GM12878 (cell line): ENCODE data around the gene THOC6. TPM values are rescaled to one million over a fixed set of nuclear protein-coding genes. Genes with fewer than 3 reads are reported as not detected.

Experiments
- ATAC-seq: fragments of 200-7000 bp; cut with Tn5 transposase; 3 replicates; pipeline ENCODE4 v1.9.1; 2020; ENCODE audit warnings: mild to moderate bottlenecking, moderate library complexity
- BruUV-seq: library from RNA; stranded (reverse); fragments of 400-500 nt; replicated peaks from 2 replicates; lab custom pipeline; 2021; lab: Mats Ljungman, UMichigan
- CTCF ChIA-PET: fragments of 300-600 bp; sonication (Branson Sonifier 250); formaldehyde crosslinking; extraction: SDS; loops from one replicate; lab custom pipeline; 2021; ENCODE audit warnings: inconsistent platforms; lab: Yijun Ruan, JAX
- POLR2A ChIA-PET: fragments of 350-600 bp; formaldehyde crosslinking; extraction: SDS; loops from one replicate; lab custom pipeline; 2021; ENCODE audit warnings: inconsistent platforms; lab: Charles Lee
- RAD21 ChIA-PET: fragments of 300-600 bp; sonication (Branson Sonifier 250); formaldehyde crosslinking; loops from one replicate; lab custom pipeline; 2023; ENCODE audit warnings: antibody characterized with exemption; ENCODE audit not compliant: unreplicated experiment; lab: Charles Lee
- SMC1A ChIA-PET: fragments of 300-600 bp; sonication (Branson Sonifier 250); formaldehyde crosslinking; loops from one replicate; lab custom pipeline; 2023; ENCODE audit not compliant: unreplicated experiment, uncharacterized antibody; lab: Charles Lee
- DNase-seq: peaks from one replicate; pipeline ENCODE4 v3.0.0-alpha.2; 2011; ENCODE audit warnings: low read depth, low spot score
- FAIRE-seq: peaks from 3 replicates; lab custom pipeline; 2011; peaks lifted over from hg19 to GRCh38; lab: Jason Lieb, UNC
- H2AFZ ChIP-seq: 2 replicates; pipeline ENCODE4 v1.6.0; 2011; ENCODE audit warnings: low read depth, low read length, control low read depth; ENCODE audit not compliant: control insufficient read depth
- H3K27ac ChIP-seq: 2 replicates; pipeline ENCODE4 v1.5.1; 2011; ENCODE audit warnings: control low read depth; ENCODE audit not compliant: control insufficient read depth, insufficient read depth
- H3K27me3 ChIP-seq, 2 experiments: replicated peaks in 1 of 2; 2 replicates each; pipeline versions ENCODE4 v1.6.0 to v1.6.1; 2011; ENCODE audit warnings: low read length in 1 of 2; ENCODE audit not compliant: control insufficient read depth in 2 of 2, insufficient read depth in 2 of 2
- H3K36me3 ChIP-seq, 2 experiments: 2 replicates each; pipeline ENCODE4 v1.5.1; 2011; ENCODE audit warnings: low read length in 1 of 2; ENCODE audit not compliant: control insufficient read depth in 2 of 2, insufficient read depth in 2 of 2
- H3K4me1 ChIP-seq: 2 replicates; pipeline ENCODE4 v1.6.1; 2011; ENCODE audit warnings: mild to moderate bottlenecking, low read length, moderate library complexity, mixed read lengths; ENCODE audit not compliant: control insufficient read depth, insufficient read depth
- H3K4me2 ChIP-seq: 2 replicates; pipeline ENCODE4 v1.6.0; 2011; ENCODE audit warnings: control low read depth; ENCODE audit not compliant: control insufficient read depth, insufficient read depth
- H3K4me3 ChIP-seq: fragments of 200-600 bp; sonication (generic); 2 replicates; pipeline ENCODE4 v1.5.1; 2016
- H3K79me2 ChIP-seq: 2 replicates; pipeline ENCODE4 v1.6.0; 2011; ENCODE audit warnings: low read length; ENCODE audit not compliant: control insufficient read depth, insufficient read depth
- H3K9ac ChIP-seq: 2 replicates; pipeline ENCODE4 v1.8.0; 2011; ENCODE audit warnings: low read length, control low read depth, mixed read lengths; ENCODE audit not compliant: control insufficient read depth, insufficient read depth
- H3K9me3 ChIP-seq: replicated peaks from 3 replicates; pipeline ENCODE4 v1.5.1; 2011; ENCODE audit warnings: mild to moderate bottlenecking, low read length; ENCODE audit not compliant: control insufficient read depth, insufficient read depth
- H4K20me1 ChIP-seq: 2 replicates; pipeline ENCODE4 v1.6.0; 2011; ENCODE audit not compliant: control insufficient read depth, insufficient read depth
- KAT2A ChIP-seq: conservative IDR thresholded peaks from 2 replicates; pipeline ENCODE4 v1.6.1; 2011; ENCODE audit warnings: low read depth, low read length; ENCODE audit not compliant: control insufficient read depth
- MAX ChIP-seq: IDR thresholded peaks from 2 replicates; pipeline ENCODE4 v1.6.1; 2012; ENCODE audit warnings: low read depth, low read length, improper control_type of control experiment
- MEF2B ChIP-seq: fragments of 450-650 bp; IDR thresholded peaks from 2 replicates; pipeline ENCODE4 v1.6.1; 2018; ENCODE audit warnings: mild to moderate bottlenecking, moderate library complexity; ENCODE audit not compliant: partially characterized antibody, poor library complexity, severe bottlenecking
- NKRF ChIP-seq: fragments of 450-650 bp; conservative IDR thresholded peaks from 2 replicates; pipeline ENCODE4 v1.6.1; 2017; ENCODE audit warnings: mild to moderate bottlenecking, moderate library complexity
- NR2C2 ChIP-seq: IDR thresholded peaks from 2 replicates; pipeline ENCODE4 v1.6.1; 2011; ENCODE audit warnings: borderline replicate concordance, low read depth; ENCODE audit not compliant: control insufficient read depth, insufficient read length
- NR2F1 ChIP-seq: fragments of 450-650 bp; conservative IDR thresholded peaks from 2 replicates; pipeline ENCODE4 v1.6.1; 2017; ENCODE audit warnings: mild to moderate bottlenecking
- POLR2AphosphoS2 ChIP-seq: IDR thresholded peaks from 2 replicates; pipeline ENCODE4 v1.6.1; 2011; ENCODE audit warnings: low read depth, mild to moderate bottlenecking, low read length, improper control_type of control experiment, moderate library complexity
- RBBP5 ChIP-seq: fragments of 200-600 bp; sonication (generic); conservative IDR thresholded peaks from 2 replicates; pipeline ENCODE4 v1.6.1; 2016
- ZNF207 ChIP-seq: fragments of 450-650 bp; IDR thresholded peaks from 2 replicates; pipeline ENCODE4 v1.6.1; 2014; ENCODE audit warnings: antibody characterized with exemption, mild to moderate bottlenecking, borderline replicate concordance
- WGBS: methylation state at CpG from one replicate; pipeline ENCODE4 v1.1.6; 2016; ENCODE audit warnings: low lambda C conversion rate; ENCODE audit not compliant: insufficient replicate concordance, insufficient coverage; ENCODE audit errors: missing lambda C conversion rate; 5-methylcytosine and 5-hydroxymethylcytosine counted together
- in situ Hi-C: fragments of 300-500 bp; cut with MboI; formaldehyde crosslinking; loops from 9 replicates; pipeline ENCODE4 v1.14.3; 2018; ENCODE audit warnings: mixed read lengths
- intact Hi-C: fragments of 100-400 bp; cut with micrococcal nuclease; formaldehyde crosslinking; loops from one replicate; pipeline ENCODE4 v1.14.2; 2022; ENCODE audit not compliant: unreplicated experiment
- polyA plus RNA-seq, 11 experiments: library from polyadenylated mRNA; depleted of rRNA in 4 of 11; unstranded in 6 of 11; stranded (reverse) in 5 of 11; fragments of >200 nt; fragmentation: Nextera tagmentation in 4 of 11; fragmentation: Illumina TruSeq in 1 of 11; extraction: Ambion mirVana in 4 of 11; extraction: Trizol in 1 of 11; gene quantifications; 1 replicate in 1 of 11; 2 replicates in 10 of 11; pipeline versions ENCODE4 v1.2.1 to v1.2.3, GENCODE V29; 2011 to 2016; ENCODE audit warnings: inconsistent platforms in 2 of 11, missing spikeins in 2 of 11, low read depth in 1 of 11
- total RNA-seq, 4 experiments: library from RNA; depleted of rRNA in 3 of 4; stranded (reverse); fragments of >200 nt in 3 of 4; fragmentation: Illumina TruSeq in 1 of 4; extraction: Trizol in 1 of 4; gene quantifications; 2 replicates each; pipeline versions ENCODE4 v1.2.1 to v1.2.3, GENCODE V29; 2013 to 2021

The THOC6 gene
- total and polyA plus RNA-seq, 10 of the 15 experiments (the other 5 are each of a cell fraction or from before 2014, with no cell fraction given): 1.0 to 54.4 (median 27.9) TPM

GRCh38 chr16:3038896-3039295, 15.1 kb downstream of the THOC6 start:
- DNase-seq: no peak
- Histone ChIP-seq H3K9ac (no peak overlapping the region), H3K27me3 (peaks cover 8 to 19% of the 10 kb centered on the region in 2 experiments; a peak in 3 of 4 replicates), H3K27ac (no peak overlapping the region), H3K4me1 (no peaks in the 10 kb centered on the region), H4K20me1 (no peaks in the 10 kb centered on the region), H3K4me3 (no peak overlapping the region), H3K9me3 (no peaks in the 10 kb centered on the region), H3K79me2 (no peaks in the 10 kb centered on the region), H3K4me2 (no peak overlapping the region), H2AFZ (no peak overlapping the region), H3K36me3 (no peaks in the 10 kb centered on the region)
- no peak for TF ChIP-seq NR2C2
- TF ChIP-seq MAX: no peak
- TF ChIP-seq KAT2A: no peak
- TF ChIP-seq POLR2AphosphoS2: no peak
- no peak for TF ChIP-seq RBBP5
- TF ChIP-seq MEF2B: no peak
- no peak for TF ChIP-seq ZNF207
- no peak for TF ChIP-seq NKRF
- TF ChIP-seq NR2F1: no peak
- RAD21 ChIA-PET: no interaction called here
- no peak for ATAC-seq
- BruUV-seq: no TSS peak
- in situ Hi-C loops: no loop called here
- SMC1A ChIA-PET: no interaction called here
- CTCF ChIA-PET: interaction anchor here (9.0 kb wide), 1 partner anchor 9 kb away, joined by 76 read pairs; no protein-coding TSS in a partner anchor
- POLR2A ChIA-PET: no interaction called here
- intact Hi-C loops: no loop called here
- 69% methylated on average over 5 of the region's 5 CpGs for WGBS
- FAIRE-seq: no peak
